ENCODE measurements around the gene C2. TPM values are rescaled to one million over a fixed set of nuclear protein-coding genes. Genes with fewer than 3 reads are reported as not detected.
"Not testable (repeated sequence)": the region's sequence is repeated elsewhere in the genome, so short reads cannot be mapped to it uniquely, and the experiment has no call there.

The C2 gene
- total RNA-seq, 2 donors from 2014 or later = 0.58 to 4.7 TPM

DNA sequence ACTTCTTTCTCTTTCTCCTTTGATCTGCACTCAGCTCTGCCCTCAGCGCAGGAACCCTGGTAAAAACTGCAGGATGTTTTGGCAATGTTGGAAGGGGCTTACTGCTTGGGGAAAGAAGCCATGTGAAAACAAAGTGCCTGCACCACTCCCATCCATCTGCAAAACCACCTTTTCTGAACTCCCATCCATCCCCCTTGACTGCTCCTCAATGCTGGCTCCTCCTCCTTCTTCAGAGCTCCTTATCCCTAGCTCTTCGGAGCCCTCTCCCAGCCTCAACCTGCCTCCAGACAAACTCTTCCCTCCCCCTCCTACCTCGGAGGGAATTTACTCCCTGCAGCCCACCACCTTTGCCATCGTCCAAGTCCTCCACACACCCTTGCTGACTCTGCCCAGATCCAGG, 21.4 kb upstream of the C2 start:
- no peak for ATAC-seq (replicated peaks)
- H3K27me3 Mint-ChIP-seq = peaks cover 4% of the 10 kb centered on the region
- H3K9me3 Mint-ChIP-seq = no peaks in the 10 kb centered on the region
- no peaks in the 10 kb centered on the region for H3K36me3 Mint-ChIP-seq (ENCODE audit: low read depth)
- no peak overlapping the region for H3K4me3 Mint-ChIP-seq
- H3K4me1 Mint-ChIP-seq = peaks cover 18% of the 10 kb centered on the region
- no peak overlapping the region for H3K27ac Mint-ChIP-seq

DNA sequence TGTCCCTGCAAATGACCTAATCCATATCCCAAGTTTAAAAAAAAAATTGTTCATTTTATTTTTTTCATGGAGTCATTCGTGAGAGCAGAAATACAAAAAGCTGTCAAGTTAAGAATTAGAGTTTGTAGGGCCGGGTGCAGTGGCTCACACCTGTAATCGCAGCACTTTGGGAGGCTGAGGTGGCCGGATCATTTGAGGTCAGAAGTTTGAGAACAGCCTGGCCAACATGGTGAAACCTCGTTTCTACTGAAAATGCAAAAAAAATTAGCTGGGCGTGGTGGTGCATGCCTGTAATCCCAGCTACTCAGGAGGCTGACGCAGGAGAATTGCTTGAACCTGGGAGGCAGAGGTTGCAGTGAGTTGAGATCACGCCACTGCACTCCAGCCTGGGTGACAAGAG, 20.8 kb upstream of the C2 start:
- H3K9me3 Mint-ChIP-seq; ATAC-seq (replicated peaks); H3K36me3 Mint-ChIP-seq (ENCODE audit: low read depth); H3K4me3 Mint-ChIP-seq; H3K27ac Mint-ChIP-seq; H3K27me3 Mint-ChIP-seq: not testable (repeated sequence)
- peaks cover 18% of the 10 kb centered on the region for H3K4me1 Mint-ChIP-seq

DNA sequence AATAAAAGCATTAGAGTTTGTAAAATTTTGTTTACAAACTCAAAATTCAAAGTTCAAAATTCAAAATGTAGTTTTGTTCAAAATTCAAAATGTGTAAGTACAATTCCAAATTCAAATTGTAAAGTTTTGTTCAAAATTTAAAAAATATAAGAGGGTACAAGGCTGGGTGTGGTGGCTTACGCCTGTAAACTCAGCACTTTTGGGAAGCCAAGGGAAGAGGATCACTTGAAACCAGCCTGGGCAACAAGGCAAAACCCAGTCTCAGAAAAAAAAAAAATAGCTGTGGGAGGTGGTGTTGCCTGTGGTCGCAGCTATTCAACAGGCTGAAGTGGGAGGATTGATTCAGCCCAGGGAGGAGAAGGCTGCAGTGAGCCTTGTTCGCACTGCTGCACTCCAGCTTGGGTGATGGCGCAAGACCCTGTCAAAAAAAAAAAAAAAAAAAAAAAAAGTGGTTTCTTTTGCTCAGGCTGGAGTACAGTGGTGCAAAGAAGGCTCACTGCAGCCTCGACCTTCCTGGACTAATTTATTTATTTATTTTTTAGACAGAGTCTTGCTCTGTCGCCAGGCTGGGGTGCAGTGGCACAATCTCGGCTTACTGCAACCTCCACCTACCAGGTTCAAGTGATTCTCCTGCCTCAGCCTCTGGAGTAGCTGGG, 20.2 kb upstream of the C2 start:
- no peak for ATAC-seq (replicated peaks)
- Mint-ChIP-seq H3K9me3 (no peaks in the 10 kb centered on the region), H3K27ac (no peak overlapping the region), H3K27me3 (peaks cover 6% of the 10 kb centered on the region), H3K4me3 (no peak overlapping the region), H3K36me3 (ENCODE audit: low read depth) (no peaks in the 10 kb centered on the region), H3K4me1 (peaks cover 17% of the 10 kb centered on the region)

DNA sequence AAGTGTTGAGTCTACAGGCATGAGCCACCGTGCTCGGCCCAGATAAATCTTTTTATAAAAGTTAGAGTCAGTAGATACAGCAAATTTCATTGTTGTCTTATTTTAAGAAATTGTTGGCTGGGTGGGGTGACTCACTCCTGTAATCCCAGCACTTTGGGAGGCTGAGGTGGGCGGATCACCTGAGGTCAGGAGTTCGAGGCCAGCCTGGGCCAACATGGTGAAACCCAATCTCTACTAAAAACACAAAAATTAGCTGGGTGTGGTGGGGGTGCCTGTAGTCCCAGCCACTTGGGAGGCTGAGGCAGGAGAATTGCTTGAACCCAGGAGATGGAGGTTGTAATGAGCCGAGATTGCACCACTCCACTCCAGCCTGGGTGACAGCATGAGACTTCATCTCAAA, 19.3 kb upstream of the C2 start:
- H3K27me3 Mint-ChIP-seq; H3K9me3 Mint-ChIP-seq; H3K4me3 Mint-ChIP-seq; H3K4me1 Mint-ChIP-seq; H3K27ac Mint-ChIP-seq; H3K36me3 Mint-ChIP-seq (ENCODE audit: low read depth); ATAC-seq (replicated peaks): not testable (repeated sequence)

GRCh38 chr6:31908791-31909190, 18.7 kb upstream of the C2 start:
- Mint-ChIP-seq H3K4me1 (peaks cover 8% of the 10 kb centered on the region), H3K4me3 (no peak overlapping the region), H3K36me3 (ENCODE audit: low read depth) (no peaks in the 10 kb centered on the region), H3K9me3 (no peaks in the 10 kb centered on the region), H3K27me3 (peaks cover 8% of the 10 kb centered on the region), H3K27ac (no peak overlapping the region)
- ATAC-seq (replicated peaks) = peak; percentile 80

DNA sequence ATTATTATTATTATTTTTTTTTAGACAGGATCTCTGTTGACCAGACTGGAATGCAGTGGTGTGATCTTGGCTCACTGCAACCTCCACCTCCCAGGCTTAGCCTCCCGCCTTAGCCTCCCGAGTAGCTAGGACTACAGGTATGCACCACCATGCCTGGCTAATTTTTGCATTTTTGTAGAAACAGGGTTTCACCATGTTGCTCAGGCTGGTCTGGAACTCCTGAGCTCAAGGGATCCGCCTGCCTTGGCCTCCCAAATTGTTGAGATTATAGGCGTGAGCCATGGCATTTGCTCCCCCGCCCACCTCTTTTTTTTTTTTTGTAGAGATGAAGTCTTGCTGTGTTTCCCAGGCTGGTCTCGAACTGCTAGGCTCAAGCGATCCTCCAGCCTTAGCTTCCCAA, 18.2 kb upstream of the C2 start:
- not testable (repeated sequence) for H3K9me3 Mint-ChIP-seq; H3K27me3 Mint-ChIP-seq; H3K36me3 Mint-ChIP-seq (ENCODE audit: low read depth); ATAC-seq (replicated peaks); H3K27ac Mint-ChIP-seq; H3K4me1 Mint-ChIP-seq; H3K4me3 Mint-ChIP-seq

GRCh38 chr6:31911826-31912585, 15.5 kb upstream of the C2 start:
- Mint-ChIP-seq H3K27me3 (peaks cover 7% of the 10 kb centered on the region), H3K36me3 (ENCODE audit: low read depth) (no peaks in the 10 kb centered on the region), H3K4me3 (no peak overlapping the region), H3K9me3 (no peaks in the 10 kb centered on the region), H3K4me1 (peaks cover 4% of the 10 kb centered on the region), H3K27ac (no peak overlapping the region)
- ATAC-seq (replicated peaks) = no peak

GRCh38 chr6:31915351-31915750, 12.2 kb upstream of the C2 start:
- no peak overlapping the region for H3K27ac Mint-ChIP-seq
- no peak for ATAC-seq (replicated peaks)
- peaks cover 1% of the 10 kb centered on the region for H3K4me1 Mint-ChIP-seq
- H3K27me3 Mint-ChIP-seq = peaks cover 7% of the 10 kb centered on the region
- no peak overlapping the region for H3K4me3 Mint-ChIP-seq
- no peaks in the 10 kb centered on the region for H3K9me3 Mint-ChIP-seq
- H3K36me3 Mint-ChIP-seq (ENCODE audit: low read depth) = no peaks in the 10 kb centered on the region

- Mint-ChIP-seq H3K36me3 (ENCODE audit: low read depth) (no peaks in the 10 kb centered on the region), H3K9me3 (no peaks in the 10 kb centered on the region), H3K4me3 (no peak overlapping the region), H3K4me1 (no peaks in the 10 kb centered on the region), H3K27me3 (peaks cover 7% of the 10 kb centered on the region), H3K27ac (no peak overlapping the region)
- ATAC-seq (replicated peaks) = no peak
Observed at GRCh38 chr6:31915756-31916155, 11.8 kb upstream of the C2 start.

- Mint-ChIP-seq H3K27me3 (peaks cover 3% of the 10 kb centered on the region), H3K4me1 (no peaks in the 10 kb centered on the region), H3K27ac (no peak overlapping the region), H3K4me3 (no peak overlapping the region), H3K9me3 (no peaks in the 10 kb centered on the region), H3K36me3 (ENCODE audit: low read depth) (no peaks in the 10 kb centered on the region)
- no peak for ATAC-seq (replicated peaks)
Observed at GRCh38 chr6:31918069-31918720, 9.3 kb upstream of the C2 start.

DNA sequence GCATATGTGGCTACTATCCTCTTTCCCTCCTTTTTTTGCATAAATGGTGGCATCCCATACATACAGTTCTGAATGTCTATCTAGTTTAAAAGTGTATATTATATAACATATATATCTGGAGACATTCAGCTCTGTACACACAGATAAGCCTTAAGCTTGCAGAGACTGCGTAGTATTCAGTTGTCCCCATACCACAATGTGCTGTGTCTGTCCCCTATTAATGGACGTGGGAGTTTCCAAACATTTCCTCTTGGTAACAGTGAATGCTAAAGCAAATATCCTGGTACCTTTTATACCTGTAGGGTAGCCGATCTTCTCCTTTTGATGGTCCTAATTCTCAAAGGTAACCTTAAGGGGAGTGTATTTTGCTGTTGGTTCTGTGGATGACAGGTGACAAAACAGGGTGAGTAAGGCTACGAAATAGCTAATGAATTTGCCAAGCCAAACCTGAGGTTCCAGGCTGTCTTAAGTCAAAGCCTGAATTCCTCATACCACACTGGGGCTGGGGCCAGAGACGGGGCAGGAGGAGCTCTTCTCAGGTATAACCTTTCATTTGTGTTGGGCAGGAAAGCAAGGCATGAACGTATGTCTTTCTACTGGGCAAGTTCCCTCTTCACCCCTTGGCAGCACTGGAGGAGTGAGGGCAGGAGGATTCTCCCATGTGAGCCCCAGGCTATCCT, 7.8 kb upstream of the C2 start:
- Mint-ChIP-seq H3K27ac (no peak overlapping the region), H3K36me3 (ENCODE audit: low read depth) (no peaks in the 10 kb centered on the region), H3K27me3 (peaks cover 3% of the 10 kb centered on the region), H3K4me1 (no peaks in the 10 kb centered on the region), H3K9me3 (no peaks in the 10 kb centered on the region), H3K4me3 (no peak overlapping the region)
- ATAC-seq (replicated peaks) = no peak

DNA sequence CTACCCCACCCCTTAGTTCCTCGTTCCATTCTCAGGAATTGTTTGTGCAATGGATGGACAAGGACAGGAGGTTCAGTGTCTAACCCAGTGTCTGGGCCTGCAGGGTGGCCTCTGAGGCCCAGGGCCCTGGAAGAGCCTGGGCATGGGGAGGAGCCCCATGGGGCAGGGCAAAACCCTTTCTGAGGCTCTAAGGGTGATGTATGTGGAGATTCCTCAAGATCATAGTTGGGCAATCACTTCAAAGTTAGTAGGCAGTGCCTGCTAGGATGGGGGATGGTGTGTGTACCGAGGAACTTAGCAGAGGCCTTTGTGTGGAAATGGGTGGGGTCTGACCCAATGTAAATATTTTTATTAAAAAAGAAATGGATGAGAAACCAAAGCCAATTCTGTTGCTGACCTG, 6.7 kb upstream of the C2 start:
- peaks cover under 1% of the 10 kb centered on the region for H3K27me3 Mint-ChIP-seq
- no peaks in the 10 kb centered on the region for H3K9me3 Mint-ChIP-seq
- no peak for ATAC-seq (replicated peaks)
- no peaks in the 10 kb centered on the region for H3K4me1 Mint-ChIP-seq
- no peak overlapping the region for H3K27ac Mint-ChIP-seq
- no peaks in the 10 kb centered on the region for H3K36me3 Mint-ChIP-seq (ENCODE audit: low read depth)
- no peak overlapping the region for H3K4me3 Mint-ChIP-seq

GRCh38 chr6:31922942-31923341, 4.6 kb upstream of the C2 start:
- Mint-ChIP-seq H3K27me3 (no peaks in the 10 kb centered on the region), H3K9me3 (no peaks in the 10 kb centered on the region), H3K4me3 (no peak overlapping the region), H3K4me1 (no peaks in the 10 kb centered on the region), H3K36me3 (ENCODE audit: low read depth) (no peaks in the 10 kb centered on the region), H3K27ac (no peak overlapping the region)
- no peak for ATAC-seq (replicated peaks)

DNA sequence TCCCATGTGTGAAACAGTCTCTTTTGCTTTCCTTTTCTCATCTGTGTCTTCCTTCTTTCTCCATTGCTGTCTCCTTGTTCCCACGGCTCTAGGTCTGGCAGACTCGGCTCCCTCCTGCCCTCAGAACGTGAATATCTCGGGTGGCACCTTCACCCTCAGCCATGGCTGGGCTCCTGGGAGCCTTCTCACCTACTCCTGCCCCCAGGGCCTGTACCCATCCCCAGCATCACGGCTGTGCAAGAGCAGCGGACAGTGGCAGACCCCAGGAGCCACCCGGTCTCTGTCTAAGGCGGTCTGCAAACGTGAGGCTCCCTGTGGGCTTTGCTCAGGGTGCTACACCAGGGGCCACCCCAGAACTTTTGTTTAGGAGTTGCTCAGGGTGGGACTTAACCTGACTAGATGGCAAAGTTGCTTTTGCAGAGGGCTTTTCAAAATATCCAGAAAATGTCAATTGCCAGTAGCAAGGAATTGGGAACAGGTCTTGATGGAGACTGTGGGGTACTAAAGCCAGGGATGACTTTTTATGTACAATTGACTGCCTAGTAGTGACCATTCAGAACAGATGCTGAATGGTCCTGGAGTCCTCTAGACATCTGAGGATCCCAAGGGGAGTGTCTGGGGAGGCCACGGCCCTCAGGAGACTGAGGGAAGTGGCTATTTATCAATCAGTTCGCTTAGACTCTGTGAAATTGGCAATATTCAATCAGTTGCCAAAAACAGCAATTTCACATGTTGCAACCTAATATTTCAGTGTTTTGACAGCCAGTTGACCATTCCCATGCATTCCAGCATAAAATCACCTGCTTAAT, 550 bp downstream of the C2 start:
- Mint-ChIP-seq H3K9me3 (no peaks in the 10 kb centered on the region), H3K36me3 (ENCODE audit: low read depth) (no peaks in the 10 kb centered on the region), H3K27me3 (no peaks in the 10 kb centered on the region), H3K27ac (peak overlapping the region; percentile 25), H3K4me1 (no peaks in the 10 kb centered on the region), H3K4me3 (no peak overlapping the region)
- ATAC-seq (replicated peaks) = no peak

Data from activated T-helper 17 cell treated with anti-CD3 and anti-CD28 coated beads, Interleukin-2, amount 50 U/mL, for 72 hours (primary cell).